SK-N-MC (cell line): Measurements from ENCODE around the gene XXYLT1.

Experiments
- EZH2 ChIP-seq: fragments of 200-600 bp; sonication (generic); IDR thresholded peaks from one replicate; pipeline ENCODE4 v1.6.1; 2017; ENCODE audit warnings: antibody characterized with exemption
- POLR2AphosphoS5 ChIP-seq: IDR thresholded peaks from 2 replicates; pipeline ENCODE4 v1.6.1; 2012; ENCODE audit warnings: mild to moderate bottlenecking, low read depth, low read length, borderline replicate concordance

DNA sequence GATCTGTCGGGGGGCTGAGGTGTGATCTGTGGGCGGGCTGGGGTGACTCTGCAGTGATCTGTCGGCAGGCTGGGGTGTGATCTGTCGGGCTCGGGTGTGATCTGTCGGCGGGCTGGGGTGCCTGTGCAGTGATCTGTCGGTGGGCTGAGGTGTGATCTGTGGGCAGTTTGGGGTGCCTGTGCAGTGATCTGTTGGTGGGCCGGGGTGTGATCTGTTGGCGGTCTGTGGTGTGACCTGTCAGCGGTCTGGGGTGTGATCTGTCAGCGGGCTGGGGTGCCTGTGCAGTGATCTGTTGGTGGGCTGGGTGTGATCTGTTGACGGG is 205.1 kb downstream of the XXYLT1 start:
- TF ChIP-seq EZH2 (no peak), POLR2AphosphoS5 (no peak)
